Heart right ventricle (tissue), 16 donors: ENCODE measurements around the gene HNF4A. TPM values are rescaled to one million over a fixed set of nuclear protein-coding genes. Genes with fewer than 3 reads are reported as not detected.

Experiments used
- ATAC-seq, 8 donors: fragments of 200-7000 bp; cut with Tn5 transposase; one replicate each; pipeline ENCODE4 v1.9.1; 2020; ENCODE audit warnings: mild to moderate bottlenecking in 8 of 8, moderate library complexity in 8 of 8, moderate number of reproducible peaks in 1 of 8
- DNase-seq, 2 donors: peaks; one replicate each; pipeline ENCODE4 v3.0.0-alpha.2; 2020
- H3K27ac ChIP-seq, 10 donors: fragments of 200-600 bp; sonication (generic) in 2 of 10; one replicate each; pipeline versions ENCODE4 v1.5.0 to v1.8.0; 2020 to 2022; ENCODE audit warnings: mild to moderate bottlenecking in 3 of 10
- H3K27me3 ChIP-seq, 7 donors: fragments of 200-600 bp; one replicate each; pipeline ENCODE4 v1.8.0; 2021 to 2022; ENCODE audit warnings: mild to moderate bottlenecking in 2 of 7
- H3K36me3 ChIP-seq, 9 donors: fragments of 200-600 bp; sonication (generic) in 1 of 9; one replicate each; pipeline versions ENCODE4 v1.5.0 to v1.8.0; 2020 to 2022; ENCODE audit warnings: mild to moderate bottlenecking in 2 of 9
- H3K4me1 ChIP-seq, 9 donors: fragments of 200-600 bp; sonication (generic) in 1 of 9; one replicate each; pipeline versions ENCODE4 v1.5.0 to v1.8.0; 2020 to 2022; ENCODE audit warnings: mild to moderate bottlenecking in 4 of 9
- H3K4me3 ChIP-seq, 10 donors: fragments of 200-600 bp; sonication (generic) in 2 of 10; one replicate each; pipeline versions ENCODE4 v1.5.0 to v1.8.0; 2020 to 2022; ENCODE audit warnings: mild to moderate bottlenecking in 7 of 10, moderate library complexity in 2 of 10
- H3K9me3 ChIP-seq, 11 donors: fragments of 200-600 bp in 10 of 11; sonication (generic) in 2 of 11; one replicate each; pipeline versions ENCODE4 v1.5.0 to v1.8.0; 2013 to 2022; ENCODE audit warnings: mild to moderate bottlenecking in 2 of 11, control low read depth in 1 of 11, moderate library complexity in 1 of 11
- WGBS, 2 donors: extraction: QIAGEN DNeasy Blood & Tissue Kit; methylation state at CpG; one replicate each; pipeline ENCODE4 v1.1.7; 2013; ENCODE audit warnings: inconsistent platforms in 1 of 2; 5-methylcytosine and 5-hydroxymethylcytosine counted together
- intact Hi-C, 10 donors: fragments of 100-400 bp; cut with DNase I; formaldehyde crosslinking; loops; one replicate each; pipeline versions ENCODE4 v1.11.1 to v1.14.2; 2022
- polyA plus RNA-seq, 2 donors: library from polyadenylated mRNA; stranded (reverse); fragments of 200-250 nt; gene quantifications; one replicate each; pipeline ENCODE4 v1.2.3, GENCODE V29; 2013
- total RNA-seq, 10 donors: library from RNA; stranded (reverse); fragmentation: NEBNext Ultra II Directional in 3 of 10; extraction: Animal tissue kit (Norgen Biotek cat#: 25700) in 3 of 10; gene quantifications; one replicate each; pipeline versions ENCODE4 v1.2.1 to v1.2.4, GENCODE V29; 2021 to 2023
- TF ChIP-seq, protein P1 (sequence below), 9 donors: fragments of 200-600 bp; sonication (generic) in 2 of 9; IDR thresholded peaks; one replicate each; pipeline versions ENCODE4 v1.5.0 to v1.8.0; 2021 to 2022; ENCODE audit warnings: antibody characterized with exemption in 9 of 9, mild to moderate bottlenecking in 5 of 9, moderate library complexity in 1 of 9
- donor health status: Arrhythmogenic right ventricular cardiomyopathy.
- donor health status: ischemic (EF 13 %, LVEDD 7.1; RV severe dilation, severe dysfunction).
- donor health status: healthy with polysubstance abuse.
- donor health status: DM: no; HTN: yes; CAD: no.
- donor health status: DM: no; HTN: no; CAD: no.
- donor health status: ischemic (EF 25% LVEDD 6.9; RV normal size, moderate dysfunction).
- donor health status: ischemic (EF 25% LVEDD 5.7; RV mildly dilated, moderate dysfunction).
- donor health status: healthy.
- donor health status: DM: yes; HTN: yes; CAD: no.
- donor health status: Ischemic cardiomyopathy.
- donor health status: ischemic (EF 35%, LVEDD 5.7; RV mildly dilated, moderate dysfunction).
- donor health status: nonischemic (EF 11% LVEDD 7.7; RV severe dilation, severe dysfunction).
- donor health status: DM: yes; HTN: yes; CAD: no.
- donor health status: PGD.
- donor health status: ischemic (EF 29% LVEDD 5.4; RV normal size, mild dysfunction).
- donor health status: nonischemic (EF 23%, LVEDD 6.1; RV moderate dilation, normal function).

Gene HNF4A
- total and polyA plus RNA-seq, 12 donors = under 0.01 TPM; not detected in 11

- Histone ChIP-seq H3K36me3 (no peaks in the 10 kb centered on the region), H3K27me3 (no peaks in the 10 kb centered on the region), H3K4me3 (no peak overlapping the region), H3K4me1 (peaks cover 0 to 7% (median 0%) of the 10 kb centered on the region in 9 donors), H3K9me3 (no peaks in the 10 kb centered on the region), H3K27ac (no peak overlapping the region)
- DNase-seq = no peak
- TF ChIP-seq, protein P1, sequence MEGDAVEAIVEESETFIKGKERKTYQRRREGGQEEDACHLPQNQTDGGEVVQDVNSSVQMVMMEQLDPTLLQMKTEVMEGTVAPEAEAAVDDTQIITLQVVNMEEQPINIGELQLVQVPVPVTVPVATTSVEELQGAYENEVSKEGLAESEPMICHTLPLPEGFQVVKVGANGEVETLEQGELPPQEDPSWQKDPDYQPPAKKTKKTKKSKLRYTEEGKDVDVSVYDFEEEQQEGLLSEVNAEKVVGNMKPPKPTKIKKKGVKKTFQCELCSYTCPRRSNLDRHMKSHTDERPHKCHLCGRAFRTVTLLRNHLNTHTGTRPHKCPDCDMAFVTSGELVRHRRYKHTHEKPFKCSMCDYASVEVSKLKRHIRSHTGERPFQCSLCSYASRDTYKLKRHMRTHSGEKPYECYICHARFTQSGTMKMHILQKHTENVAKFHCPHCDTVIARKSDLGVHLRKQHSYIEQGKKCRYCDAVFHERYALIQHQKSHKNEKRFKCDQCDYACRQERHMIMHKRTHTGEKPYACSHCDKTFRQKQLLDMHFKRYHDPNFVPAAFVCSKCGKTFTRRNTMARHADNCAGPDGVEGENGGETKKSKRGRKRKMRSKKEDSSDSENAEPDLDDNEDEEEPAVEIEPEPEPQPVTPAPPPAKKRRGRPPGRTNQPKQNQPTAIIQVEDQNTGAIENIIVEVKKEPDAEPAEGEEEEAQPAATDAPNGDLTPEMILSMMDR (IDR thresholded peaks at IDR 0.05) = no peak
- ATAC-seq = no peak
- WGBS, 2 donors = 76 to 84% methylated on average over 5 of the region's 5 CpGs
- intact Hi-C loops = loop anchor here in 7 of 10 donors (5.0 to 10.0 kb wide), 5 partner anchors 76 to 251 kb away; partner anchors contain the start of genes OSER1 (in 3 of the 7) and FITM2 (in 1 of the 7)
Observed at GRCh38 chr20:44463466-44463865, 108.0 kb downstream of the HNF4A start.

DNA sequence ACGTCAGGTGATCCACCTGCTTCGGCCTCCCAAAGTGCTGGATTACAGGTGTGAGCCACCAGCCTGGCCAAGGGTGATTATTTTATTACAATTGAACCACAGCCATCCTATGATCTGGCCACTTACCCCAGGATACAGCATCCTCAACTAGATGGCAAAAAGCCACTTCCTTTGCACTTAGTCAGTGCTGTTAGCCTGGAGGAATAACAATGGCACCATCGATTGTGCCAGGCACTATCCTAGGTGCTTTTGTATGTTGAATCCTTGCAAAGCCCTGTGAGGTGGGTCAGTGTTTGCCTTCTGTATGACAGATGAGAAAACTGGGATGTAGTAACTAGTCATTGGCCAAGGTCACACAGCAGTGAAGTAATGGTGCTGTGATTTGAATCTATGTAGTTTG lies 109.0 kb downstream of the HNF4A start:
- Histone ChIP-seq H3K36me3 (no peaks in the 10 kb centered on the region), H3K27me3 (no peaks in the 10 kb centered on the region), H3K4me3 (no peak overlapping the region), H3K4me1 (peaks cover 0 to 7% (median 0%) of the 10 kb centered on the region in 9 donors), H3K9me3 (no peaks in the 10 kb centered on the region), H3K27ac (no peak overlapping the region)
- TF ChIP-seq, protein P1 (IDR thresholded peaks at IDR 0.05) = no peak
- intact Hi-C loops = loop anchor here in 7 of 10 donors (5.0 to 10.0 kb wide), 5 partner anchors 77 to 252 kb away; partner anchors contain the start of genes OSER1 (in 3 of the 7) and FITM2 (in 1 of the 7)
- DNase-seq = no peak
- WGBS, 2 donors = 86 to 91% methylated on average over 3 of the region's 3 CpGs
- ATAC-seq = no peak

- Histone ChIP-seq H3K36me3 (no peaks in the 10 kb centered on the region), H3K27me3 (no peaks in the 10 kb centered on the region), H3K27ac (no peak overlapping the region), H3K9me3 (no peaks in the 10 kb centered on the region), H3K4me1 (peaks cover 0 to 7% (median 0%) of the 10 kb centered on the region in 9 donors), H3K4me3 (no peak overlapping the region)
- intact Hi-C loops = loop anchor here in 5 of 10 donors (5.0 to 10.0 kb wide), 6 partner anchors 68 to 250 kb away; partner anchors contain the start of genes OSER1 (in 2 of the 5) and FITM2 (in 1 of the 5)
- WGBS, 2 donors = 54 to 62% methylated on average over 3 of the region's 3 CpGs
- TF ChIP-seq, protein P1 (IDR thresholded peaks at IDR 0.05) = no peak
- ATAC-seq (no peak), DNase-seq (no peak)
Observed at GRCh38 chr20:44465001-44465560, 109.6 kb downstream of the HNF4A start.

DNA sequence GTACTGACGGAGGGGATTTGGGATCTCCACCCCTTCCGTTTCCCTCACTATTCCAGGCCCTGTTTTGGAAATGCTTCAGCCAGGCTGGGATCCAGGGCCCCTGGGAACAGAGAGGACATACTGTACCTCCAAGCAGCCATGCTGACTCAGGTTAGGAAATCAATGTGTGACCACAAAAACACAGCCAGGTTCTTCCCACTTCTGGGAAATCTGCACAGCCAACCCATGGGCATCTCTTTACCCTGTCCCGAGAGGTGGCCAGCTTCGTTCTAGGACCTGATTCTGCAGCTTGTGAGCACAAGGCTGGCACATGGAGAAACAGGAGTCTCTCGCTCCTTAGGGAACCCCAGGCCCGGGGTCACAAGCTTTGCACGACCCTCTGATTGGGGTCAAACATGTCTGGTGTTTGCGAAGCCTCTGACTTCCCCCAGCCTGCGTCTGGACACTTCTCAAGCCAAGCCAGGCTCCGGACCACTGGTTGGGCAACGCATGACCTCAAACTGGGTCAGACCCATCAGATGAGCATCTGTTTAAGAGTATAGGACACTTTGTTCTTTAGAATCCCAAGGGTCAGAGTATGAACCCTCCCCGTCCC lies 111.9 kb downstream of the HNF4A start:
- intact Hi-C loops = loop anchor here in 5 of 10 donors (5.0 to 10.0 kb wide), 6 partner anchors 70 to 253 kb away; partner anchors contain the start of genes OSER1 (in 2 of the 5) and FITM2 (in 1 of the 5)
- TF ChIP-seq, protein P1 (IDR thresholded peaks at IDR 0.05) = no peak
- Histone ChIP-seq H3K36me3 (no peaks in the 10 kb centered on the region), H3K4me1 (peaks cover 0 to 7% (median 0%) of the 10 kb centered on the region in 9 donors), H3K27me3 (no peaks in the 10 kb centered on the region), H3K9me3 (no peaks in the 10 kb centered on the region), H3K27ac (no peak overlapping the region), H3K4me3 (no peak overlapping the region)
- peak in 5 of 8 donors; percentile 23 to 88 (median 71) for ATAC-seq
- WGBS, 2 donors = 66 to 76% methylated on average over 12 of the region's 12 CpGs
- DNase-seq = peak in 1 of 2 donors; percentile 46
